HG02884 (cell line): ENCODE data around the gene CDH13.

Experiments
- ATAC-seq: cut with Tn5 transposase; IDR thresholded peaks from one replicate; pipeline ENCODE4 v1.9.1; 2021; ENCODE audit warnings: mild to moderate bottlenecking, moderate library complexity; ENCODE audit not compliant: unreplicated experiment

Gene CDH13

DNA sequence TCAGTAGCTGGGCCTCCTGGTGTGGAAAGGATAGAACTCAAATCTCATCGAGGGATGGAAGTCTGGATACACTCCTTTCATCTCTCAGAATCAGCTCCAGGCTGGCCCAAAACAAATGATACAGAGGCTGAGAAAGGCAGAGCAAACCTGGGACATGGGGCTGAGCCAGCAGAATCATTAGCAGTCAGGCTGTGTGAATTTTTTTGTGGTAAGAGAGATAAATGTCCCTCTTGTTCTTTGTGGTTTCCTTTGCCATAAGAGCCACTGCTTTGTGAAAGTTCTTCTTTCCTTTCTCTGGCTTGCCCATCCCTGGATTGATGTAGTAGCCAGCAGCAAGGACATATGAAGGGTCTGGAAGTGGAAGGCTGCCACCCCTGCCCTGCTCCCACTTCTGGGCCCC, 146.2 kb downstream of the CDH13 start:
- ATAC-seq, result no peak

DNA sequence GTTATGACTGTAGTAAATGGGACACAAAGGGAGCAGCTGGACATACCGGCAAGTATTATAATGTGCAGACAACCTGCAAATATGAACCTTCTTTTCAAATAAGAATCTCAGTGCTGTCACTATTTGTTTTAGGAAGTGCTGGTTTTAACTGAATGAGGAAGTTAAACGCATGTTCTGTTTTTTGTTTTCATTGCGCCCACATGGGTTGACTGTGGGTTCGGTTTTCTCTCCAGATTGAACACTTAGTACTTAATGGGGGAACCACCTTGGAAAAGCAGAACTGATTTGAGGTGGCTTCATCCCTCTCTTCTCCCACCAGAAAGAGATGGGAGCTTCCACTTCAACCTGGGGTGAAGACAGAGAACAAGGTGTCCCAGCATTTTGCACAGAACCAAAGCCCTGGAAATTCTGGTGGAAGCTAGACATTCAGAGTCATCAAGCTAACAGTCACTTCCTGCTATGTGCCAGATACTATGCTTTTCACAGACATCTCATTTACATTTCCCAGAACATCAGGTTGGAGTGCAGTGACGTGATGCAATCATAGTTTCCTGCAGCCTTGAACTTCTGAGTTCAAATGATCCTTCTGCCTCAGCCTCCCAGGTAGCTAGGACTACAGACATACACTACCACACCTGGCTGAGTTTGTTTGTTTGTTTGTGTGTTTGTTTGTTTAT, 149.8 kb downstream of the CDH13 start:
- peak; percentile 76 for ATAC-seq

DNA sequence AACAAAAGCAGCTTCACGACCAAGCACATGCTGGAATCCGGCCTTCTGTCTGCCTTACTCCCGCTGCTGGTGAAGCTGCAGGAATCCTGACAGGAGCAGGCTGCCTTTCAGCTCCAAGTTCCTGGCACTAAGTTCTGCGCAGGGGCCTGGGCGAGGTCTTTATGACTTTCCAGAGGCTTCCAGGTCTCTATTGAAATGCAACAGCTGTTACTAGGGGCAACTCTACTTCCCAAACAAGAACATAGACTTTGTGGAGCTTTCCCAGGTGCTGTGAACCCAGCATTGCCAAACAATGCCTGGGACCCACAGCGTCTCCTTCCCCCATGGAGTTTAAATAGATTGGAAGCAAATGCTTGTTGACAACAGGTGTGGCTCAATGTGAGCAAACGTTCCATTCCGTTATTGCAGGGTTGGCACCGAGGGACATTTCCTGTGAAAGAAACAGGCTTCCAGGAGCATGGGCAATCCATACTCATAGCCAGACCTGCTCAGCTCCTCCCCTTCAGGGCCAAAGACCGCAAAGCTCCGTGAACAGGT, 156.0 kb downstream of the CDH13 start:
- no peak for ATAC-seq

DNA sequence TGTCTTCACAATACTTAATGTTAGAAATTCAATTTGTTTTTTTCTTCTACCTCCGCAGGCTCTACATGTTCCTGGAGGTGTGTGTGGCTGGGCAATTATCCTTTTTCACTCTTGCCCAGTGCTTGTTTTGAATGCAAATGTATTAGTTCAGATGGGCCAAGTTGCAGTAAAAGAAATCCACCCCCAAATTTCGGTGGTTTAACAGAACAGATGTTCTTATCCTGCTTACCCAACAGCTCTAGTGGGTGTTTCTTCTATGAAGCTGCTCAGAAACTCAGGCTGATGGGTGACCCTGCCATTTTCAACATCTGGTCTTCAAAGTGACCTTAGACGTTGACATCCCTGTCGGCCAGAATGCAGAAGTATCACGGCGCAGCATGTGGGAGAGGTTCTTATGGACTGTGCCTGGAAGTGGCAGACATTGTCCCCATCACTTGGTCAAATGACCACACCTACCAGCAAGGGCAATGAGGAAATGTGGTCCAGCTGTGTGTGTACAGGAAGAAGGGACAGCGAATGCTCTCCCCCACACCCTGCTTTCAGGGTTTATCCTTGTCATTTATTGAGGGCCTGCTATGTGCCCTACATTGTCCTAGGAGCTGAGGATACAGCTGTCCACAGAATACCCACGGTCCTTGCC, 157.3 kb downstream of the CDH13 start:
- ATAC-seq, result no peak

DNA sequence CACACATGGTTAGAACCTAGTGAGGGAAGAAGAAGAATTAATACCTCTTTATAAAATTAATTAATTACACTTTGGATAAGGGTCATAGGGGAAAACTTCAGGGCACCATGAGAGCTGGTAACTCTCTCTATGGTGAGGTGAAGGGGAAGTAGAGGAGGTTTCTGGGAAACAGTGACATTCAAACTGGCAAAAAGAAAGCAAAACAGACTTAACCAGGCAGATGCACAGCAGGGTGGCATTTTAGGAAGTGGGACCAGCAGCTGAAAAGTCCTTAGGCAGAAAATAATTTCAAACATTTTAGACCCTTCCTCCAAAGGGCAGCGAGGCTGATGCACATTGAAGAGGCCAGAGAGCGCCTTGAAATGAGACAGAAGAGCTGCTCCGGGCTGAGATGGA, 157.8 kb downstream of the CDH13 start:
- ATAC-seq, result no peak

DNA sequence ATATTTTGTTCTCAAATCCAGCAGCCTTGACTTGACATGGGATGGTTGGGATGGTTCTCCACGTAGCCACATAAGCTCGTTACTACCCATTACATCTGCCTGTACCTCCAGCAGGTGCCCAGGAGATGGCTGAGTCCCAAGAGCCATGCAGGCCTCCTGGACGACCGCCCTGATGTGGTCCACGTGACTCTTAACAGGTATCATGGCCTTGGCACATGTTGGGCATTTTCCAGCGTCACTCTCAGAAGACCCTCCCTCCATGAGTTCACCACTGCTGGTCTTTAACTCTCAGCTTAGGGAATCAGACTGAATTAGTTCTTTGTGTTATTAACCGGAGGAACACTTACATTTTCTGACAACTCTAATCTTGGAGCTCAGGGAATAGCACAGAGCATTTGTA, 161.5 kb downstream of the CDH13 start:
- no peak for ATAC-seq

DNA sequence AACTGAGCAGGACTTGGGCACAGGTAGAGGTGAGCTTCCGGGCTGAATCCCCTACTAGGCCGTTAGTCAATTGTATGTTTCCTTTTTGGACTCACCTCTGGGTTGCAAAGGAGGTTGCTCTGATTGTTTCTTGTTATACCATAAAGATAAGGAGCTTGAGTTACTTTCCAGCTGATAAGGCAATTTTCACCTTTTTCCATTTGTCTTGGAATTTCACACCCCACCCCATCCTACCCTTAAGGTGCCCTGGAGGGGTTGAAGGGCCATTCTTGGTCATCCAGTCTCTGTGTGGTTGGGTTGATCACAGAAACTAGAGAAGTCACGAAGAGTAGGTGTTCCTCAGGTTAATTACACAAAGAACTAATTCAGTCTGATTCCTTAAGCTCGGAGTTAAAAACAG, 162.2 kb downstream of the CDH13 start:
- no peak for ATAC-seq

DNA sequence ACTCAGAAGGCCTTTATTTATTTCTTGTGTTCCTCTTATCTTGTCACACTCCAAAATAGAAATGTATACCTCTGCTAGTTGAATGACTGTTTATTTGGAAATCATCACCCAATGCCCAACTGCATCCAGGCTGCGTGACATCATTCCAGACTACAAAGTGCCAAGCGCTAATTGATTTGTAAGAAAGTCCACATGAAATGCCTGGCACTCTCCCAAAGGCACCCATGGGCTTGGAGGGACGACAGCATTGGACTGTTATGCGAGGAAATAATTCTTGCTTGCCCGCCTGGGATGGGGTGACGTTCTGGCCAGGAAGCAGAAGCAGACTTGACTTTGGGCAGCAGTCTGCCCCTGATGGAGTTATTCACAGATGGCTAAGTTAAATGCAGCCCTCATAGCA, 165.9 kb downstream of the CDH13 start:
- no peak for ATAC-seq

DNA sequence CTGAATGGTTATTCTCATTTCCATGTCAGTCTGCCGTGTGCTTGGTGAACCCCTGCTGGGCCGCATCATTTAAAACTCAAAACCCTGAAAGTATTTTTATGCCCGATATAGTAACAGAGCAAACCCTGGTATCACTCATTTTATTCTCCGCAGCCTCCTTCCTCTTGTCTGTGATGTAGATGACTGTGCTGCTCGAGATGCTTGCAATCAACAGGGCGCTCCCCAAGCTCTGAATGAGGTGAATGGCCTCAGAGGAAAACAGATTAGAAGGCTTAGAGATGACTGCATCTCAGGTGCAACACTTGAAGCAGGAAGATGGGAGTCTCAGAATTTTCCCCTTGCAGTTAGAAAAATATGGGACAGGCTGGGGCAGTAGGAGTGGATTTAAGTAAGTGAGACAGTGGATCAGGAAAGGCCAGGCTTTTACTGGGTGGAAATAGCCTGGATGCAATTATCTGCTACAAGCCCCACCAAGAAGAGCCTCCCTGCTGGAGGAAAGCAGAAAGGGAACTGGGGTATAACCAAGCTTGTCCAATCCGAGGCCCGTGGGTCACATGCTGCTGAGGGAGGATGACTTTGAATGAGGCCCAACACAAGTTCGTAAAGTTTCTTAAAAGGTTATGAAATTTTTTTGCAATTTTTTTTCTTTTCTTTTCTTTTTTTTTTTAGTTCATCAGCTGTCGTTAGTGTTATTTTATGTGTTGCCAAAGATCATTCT, 166.9 kb downstream of the CDH13 start:
- no peak for ATAC-seq

DNA sequence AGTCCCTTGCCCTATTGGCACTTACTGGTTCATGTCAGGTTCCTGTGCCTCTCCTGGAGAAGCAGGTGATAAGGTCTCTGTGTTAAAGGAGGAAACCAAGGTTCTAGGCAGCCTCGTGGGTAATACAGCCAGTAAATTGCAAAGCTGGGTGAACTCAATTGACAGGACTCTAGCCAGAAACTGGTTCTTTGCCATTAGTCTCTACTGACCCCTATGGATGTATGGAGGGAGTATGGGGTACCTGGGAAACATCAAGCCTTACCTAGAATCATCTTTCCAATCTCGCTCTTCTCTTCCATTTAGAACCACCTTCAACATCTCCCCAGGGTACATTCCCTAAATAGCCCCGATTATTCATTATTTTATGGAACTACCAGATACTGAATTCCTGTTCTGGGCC, 169.3 kb downstream of the CDH13 start:
- no peak for ATAC-seq

DNA sequence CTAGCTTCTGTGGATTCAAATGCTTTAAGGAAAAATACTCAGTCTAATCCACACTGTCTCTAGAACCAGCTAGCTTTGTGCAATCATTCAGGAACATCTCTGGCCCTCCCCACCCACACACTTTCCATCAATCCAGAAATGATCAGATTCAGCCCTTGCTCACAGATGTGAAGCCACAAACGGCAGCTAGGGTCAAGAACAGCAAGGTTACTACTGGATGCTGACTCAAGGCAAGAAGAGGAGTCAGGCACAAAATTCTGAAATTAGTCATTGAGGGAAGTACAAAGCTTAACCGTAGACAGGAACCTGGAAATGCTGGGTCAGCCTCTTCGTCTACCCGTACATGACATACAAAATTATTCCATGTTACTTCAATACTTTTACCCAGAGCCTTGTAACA, 174.6 kb downstream of the CDH13 start:
- peak; percentile 81 for ATAC-seq

DNA sequence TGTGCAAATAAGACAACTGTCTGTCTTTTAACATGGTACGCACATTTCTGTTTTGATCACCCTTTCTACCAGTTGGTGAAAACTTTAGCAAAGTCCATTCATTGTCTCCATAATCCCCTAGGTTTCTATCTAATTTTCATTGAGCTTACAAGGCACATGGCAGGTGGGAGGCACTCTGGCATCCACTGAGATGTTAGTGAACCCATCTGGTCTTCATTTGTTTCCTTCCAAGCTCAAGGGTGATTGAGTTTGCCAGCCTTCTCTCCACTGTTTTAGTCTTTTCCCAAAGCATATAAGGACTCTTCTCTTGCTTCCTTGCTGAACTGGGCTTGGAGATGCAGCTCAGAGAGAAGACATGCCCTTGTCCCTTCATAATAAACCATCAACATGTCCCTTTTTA, 179.1 kb downstream of the CDH13 start:
- no peak for ATAC-seq

DNA sequence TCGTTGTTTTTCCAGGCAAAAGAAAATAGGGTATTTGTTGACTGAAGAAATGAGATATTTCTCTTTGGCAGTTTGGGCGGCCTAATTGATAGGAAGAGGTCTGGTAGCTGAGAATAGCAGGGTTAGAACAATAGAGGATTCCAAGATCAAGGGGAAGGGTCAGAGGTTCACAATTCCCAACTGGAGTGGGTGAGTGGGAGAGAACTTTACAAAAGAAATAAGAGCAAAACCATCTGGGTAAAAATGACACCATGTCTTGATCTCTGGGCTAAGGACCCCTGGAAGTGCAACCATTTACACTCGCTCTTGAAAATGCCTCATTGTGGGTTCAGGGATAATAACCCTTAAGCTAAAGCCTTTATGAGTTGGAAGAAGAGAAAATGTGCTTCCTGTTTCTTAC, 180.5 kb downstream of the CDH13 start:
- no peak for ATAC-seq

DNA sequence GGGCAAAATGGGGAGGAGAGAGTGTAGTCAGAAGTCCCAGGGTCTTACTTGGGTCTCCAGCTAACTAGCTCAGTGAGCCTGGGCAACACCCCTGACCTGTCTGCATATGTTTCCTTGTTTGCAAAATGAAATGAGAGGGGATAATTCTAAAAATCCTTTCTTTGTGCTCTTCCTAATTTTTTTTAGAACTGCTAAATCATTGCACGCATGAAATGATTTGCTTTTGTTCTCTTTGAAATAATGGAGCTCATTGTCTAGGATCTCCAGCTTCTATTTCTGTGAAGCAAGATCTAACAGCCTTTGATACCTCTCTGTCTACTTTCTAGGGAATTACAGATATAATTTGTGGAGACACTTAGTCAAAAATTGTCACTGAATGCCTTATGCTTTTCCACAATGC, 181.3 kb downstream of the CDH13 start:
- ATAC-seq, result no peak

DNA sequence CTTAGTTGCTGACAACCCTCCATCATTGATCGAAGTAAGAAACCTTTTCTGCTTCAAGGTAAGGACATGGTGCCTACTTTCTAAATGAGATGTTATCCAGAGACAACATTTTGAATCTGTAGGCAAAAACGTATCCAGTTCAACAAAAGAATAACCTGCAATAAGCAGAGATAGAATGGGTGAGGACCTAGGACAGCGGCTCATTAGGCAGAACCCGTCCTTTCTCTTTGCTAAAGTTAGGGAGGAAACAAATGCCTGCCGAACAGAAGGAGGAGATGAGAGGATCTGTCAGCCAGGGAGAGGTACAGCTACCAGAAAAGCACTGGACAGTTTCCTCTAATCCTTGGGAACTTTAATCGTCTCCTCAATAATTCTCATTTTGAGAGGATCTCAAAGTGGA, 183.3 kb downstream of the CDH13 start:
- no peak for ATAC-seq

DNA sequence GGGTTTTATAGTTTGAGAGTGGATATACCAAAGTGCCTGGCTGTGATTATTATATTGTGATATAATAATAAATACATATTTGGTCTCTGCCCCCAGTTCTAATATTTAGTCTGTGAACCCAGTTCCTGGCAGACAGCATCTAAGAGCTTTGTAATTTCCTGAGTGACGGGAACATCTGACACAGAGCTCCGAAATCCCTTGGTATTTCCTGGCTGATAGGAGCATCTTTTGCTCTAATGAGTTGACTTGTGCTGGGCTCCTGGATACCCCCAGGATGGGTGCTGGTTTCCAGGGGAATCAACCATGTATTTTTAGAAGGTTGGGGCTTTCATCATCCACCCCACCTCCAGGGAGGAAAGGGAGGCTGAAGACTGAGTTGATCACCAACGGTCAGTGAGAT, 187.3 kb downstream of the CDH13 start:
- no peak for ATAC-seq

DNA sequence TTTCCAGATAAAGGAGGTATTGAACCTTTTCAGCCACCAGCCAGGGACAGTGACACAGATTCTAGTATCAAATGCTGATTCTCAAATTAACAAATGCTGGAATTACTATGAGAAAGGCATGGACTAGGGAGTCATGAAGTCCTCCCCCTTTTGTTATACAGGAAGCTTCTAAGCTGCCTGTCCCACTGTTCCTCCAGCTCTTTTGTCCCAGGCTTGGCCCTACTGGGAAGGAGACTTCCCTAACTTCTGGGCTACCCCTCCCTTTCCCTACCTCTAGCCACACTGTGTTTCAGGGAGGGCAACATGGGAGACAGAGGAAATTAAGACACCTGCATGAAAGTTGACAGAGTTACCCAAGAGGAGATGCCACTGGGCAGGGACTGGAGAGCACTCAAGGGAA, 192.5 kb downstream of the CDH13 start:
- no peak for ATAC-seq

DNA sequence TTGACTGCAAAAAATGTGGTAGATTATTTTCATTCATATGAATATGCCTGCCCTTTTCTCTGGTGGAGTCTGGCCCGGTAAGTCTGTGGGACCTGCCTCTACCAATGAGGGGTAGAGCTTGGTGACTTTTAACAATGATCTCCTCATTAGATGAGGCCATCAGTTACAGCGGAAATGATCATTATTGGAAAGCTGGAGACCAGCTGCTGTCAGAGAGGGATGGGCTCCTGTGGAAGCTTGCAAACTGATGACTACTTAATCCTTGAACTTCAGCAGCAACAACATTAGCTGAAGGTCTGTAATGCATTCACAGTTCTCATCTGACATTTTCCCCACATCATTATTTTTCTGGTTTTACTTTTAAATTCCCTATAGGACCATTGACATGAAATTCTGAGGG, 194.1 kb downstream of the CDH13 start:
- no peak for ATAC-seq

DNA sequence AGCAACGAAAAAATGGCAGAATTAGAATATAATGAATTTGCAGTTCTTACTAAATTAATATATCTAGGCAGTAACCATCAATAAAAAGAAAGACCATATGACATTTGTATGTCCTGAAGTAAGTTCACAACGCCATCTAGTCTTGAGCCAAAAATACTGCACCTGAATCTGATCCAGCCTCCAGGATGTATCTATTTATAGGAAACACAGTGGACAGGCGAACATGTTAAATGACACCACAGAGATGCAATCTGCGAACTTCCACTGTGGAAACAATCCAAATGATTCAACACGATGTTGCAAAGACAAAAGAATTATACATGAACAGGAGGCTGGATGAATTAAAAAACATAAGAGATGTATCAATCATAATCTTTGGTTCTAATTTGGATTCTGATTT, 197.6 kb downstream of the CDH13 start:
- no peak for ATAC-seq

DNA sequence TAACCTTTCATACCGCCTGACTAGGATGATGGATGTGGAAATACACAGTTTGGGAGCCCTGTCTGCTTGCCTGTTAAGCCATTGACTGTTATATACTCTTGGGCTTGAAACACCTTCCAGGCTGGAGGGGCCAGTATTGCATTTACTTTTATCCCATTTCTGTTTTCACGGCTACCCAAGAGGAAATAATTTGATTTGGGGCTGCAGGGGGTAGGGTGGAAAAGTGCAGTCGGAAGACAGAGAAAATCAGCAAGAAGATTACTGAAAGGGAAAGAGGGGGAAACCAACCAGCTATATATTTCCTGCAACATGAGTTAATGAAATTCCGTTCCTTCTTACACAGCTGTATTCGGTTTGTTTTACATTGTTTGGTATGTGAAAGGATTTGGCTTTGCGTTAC, 202.5 kb downstream of the CDH13 start:
- ATAC-seq, result no peak

DNA sequence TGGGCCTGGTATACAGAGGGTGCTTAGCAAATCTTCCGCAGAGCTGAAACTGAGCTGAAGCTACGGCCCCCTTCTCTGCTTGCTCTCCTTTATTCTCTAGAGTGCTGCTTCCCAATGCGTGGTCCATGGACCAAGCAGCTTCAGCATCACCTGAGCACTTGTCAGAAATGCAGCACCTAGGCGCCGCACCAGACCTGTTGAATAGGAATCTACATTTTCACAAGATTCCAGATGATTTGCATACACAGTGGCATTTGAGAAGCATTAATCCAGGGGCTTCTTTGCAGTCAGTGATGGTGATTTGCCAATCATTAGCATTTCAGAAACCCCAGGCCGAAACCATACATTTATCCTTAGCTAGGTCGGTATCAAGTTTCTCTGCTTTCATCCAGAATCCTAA, 204.2 kb downstream of the CDH13 start:
- no peak for ATAC-seq

DNA sequence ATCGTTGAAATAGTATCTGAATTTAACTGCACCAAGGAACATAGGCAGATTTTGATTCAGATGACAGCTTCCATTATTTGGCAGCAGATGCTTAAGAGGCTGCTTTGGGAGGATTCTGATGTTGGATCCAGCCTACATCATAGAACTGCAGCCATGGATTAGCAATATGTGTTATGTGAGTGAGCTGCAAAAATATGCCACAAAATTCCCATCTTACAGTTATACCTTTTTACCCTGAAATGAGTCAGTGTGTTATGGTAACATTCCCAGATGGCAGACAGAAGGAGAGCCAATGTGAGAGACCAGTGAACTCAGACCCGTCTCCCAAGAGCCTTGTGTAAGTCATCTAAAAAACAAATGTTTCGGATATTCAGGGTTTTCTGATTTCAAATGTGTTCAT, 206.1 kb downstream of the CDH13 start:
- ATAC-seq, result no peak
